ENCODE measurements around the gene PDP2. TPM values are rescaled to one million over a fixed set of nuclear protein-coding genes. Genes with fewer than 3 reads are reported as not detected.
"Not testable (repeated sequence)": the region's sequence is repeated elsewhere in the genome, so short reads cannot be mapped to it uniquely, and the experiment has no call there.

The PDP2 gene
- total and polyA plus RNA-seq, 12 donors: 1.2 to 5.7 (median 3.5) TPM

- H3K9me3 ChIP-seq: no peaks in the 10 kb centered on the region
- 3 to 4% methylated on average over 12 of the region's 12 CpGs for WGBS, 2 donors
- H3K4me3 ChIP-seq: peak overlapping the region; percentile 62 to 99 (median 86)
- no peak for DNase-seq
- H3K27ac ChIP-seq: peak overlapping the region; percentile 83 to 99 (median 95)
- no peaks in the 10 kb centered on the region for H3K27me3 ChIP-seq
- intact Hi-C loops (cut with DNase I): loop anchor here in 3 of 10 donors (5.0 kb wide), 1 partner anchor 36 kb away; no protein-coding TSS in a partner anchor
- H3K36me3 ChIP-seq: peaks cover 0 to 48% (median 0%) of the 10 kb centered on the region in 9 donors
- TF ChIP-seq, protein P1, sequence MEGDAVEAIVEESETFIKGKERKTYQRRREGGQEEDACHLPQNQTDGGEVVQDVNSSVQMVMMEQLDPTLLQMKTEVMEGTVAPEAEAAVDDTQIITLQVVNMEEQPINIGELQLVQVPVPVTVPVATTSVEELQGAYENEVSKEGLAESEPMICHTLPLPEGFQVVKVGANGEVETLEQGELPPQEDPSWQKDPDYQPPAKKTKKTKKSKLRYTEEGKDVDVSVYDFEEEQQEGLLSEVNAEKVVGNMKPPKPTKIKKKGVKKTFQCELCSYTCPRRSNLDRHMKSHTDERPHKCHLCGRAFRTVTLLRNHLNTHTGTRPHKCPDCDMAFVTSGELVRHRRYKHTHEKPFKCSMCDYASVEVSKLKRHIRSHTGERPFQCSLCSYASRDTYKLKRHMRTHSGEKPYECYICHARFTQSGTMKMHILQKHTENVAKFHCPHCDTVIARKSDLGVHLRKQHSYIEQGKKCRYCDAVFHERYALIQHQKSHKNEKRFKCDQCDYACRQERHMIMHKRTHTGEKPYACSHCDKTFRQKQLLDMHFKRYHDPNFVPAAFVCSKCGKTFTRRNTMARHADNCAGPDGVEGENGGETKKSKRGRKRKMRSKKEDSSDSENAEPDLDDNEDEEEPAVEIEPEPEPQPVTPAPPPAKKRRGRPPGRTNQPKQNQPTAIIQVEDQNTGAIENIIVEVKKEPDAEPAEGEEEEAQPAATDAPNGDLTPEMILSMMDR (IDR thresholded peaks at IDR 0.05): no peak
- H3K4me1 ChIP-seq: peaks cover 21 to 60% (median 42%) of the 10 kb centered on the region in 9 donors
- no peak for ATAC-seq
These were observed 53.4 kb downstream of the PDP2 start for GRCh38 chr16:66933776-66934137.

DNA sequence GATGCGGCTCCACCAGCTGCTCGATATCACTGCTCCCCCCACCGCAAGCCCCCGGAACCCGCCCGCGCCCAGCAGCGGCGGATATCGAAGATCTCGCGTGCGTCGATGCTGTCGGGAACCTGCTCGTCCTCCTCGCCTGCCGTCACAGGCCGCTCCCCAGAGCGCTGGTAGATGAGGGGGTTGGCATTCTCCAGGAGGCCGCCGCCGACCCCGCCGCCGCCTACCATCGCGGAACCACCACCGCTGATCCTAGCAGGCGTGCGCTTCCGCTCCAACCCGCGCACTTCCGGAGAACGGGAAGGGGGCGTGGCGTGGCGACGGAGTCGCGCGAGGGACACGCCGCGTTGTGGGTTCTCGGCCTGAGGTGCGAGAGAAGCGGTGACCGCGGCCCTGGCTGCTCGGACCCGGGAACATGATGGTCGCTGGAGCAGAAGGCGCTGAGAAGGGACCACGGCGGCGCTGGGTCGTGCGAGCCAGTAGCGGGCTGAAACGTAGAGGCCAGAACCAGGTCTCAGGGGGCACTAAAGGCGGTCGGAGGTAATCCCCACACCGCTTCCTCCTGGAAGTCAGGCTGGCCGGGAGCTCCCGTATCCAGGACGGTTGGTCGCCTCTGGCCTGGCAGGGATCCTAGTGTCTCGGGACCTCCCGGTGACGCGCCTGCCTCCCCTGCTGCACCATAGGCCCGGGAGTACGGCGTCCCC is 54.0 kb downstream of the PDP2 start, which contains the start of gene CIAO2B:
TSS of gene CIAO2B (minus strand) at position 265 of the 701 bp plus-strand sequence. CDS start at position 227, 38 bp downstream.
- intact Hi-C loops (cut with DNase I): loop anchor here in 3 of 10 donors (5.0 kb wide), 1 partner anchor 37 kb away; no protein-coding TSS in a partner anchor
- Histone ChIP-seq H3K4me1 (peaks cover 21 to 55% (median 42%) of the 10 kb centered on the region in 9 donors), H3K27ac (peak within 1 kb of the TSS; percentile 83 to 99 (median 95)), H3K9me3 (no peaks in the 10 kb centered on the region), H3K27me3 (no peaks in the 10 kb centered on the region), H3K4me3 (peak within 1 kb of the TSS; percentile 62 to 99 (median 86)), H3K36me3 (peaks cover 0 to 53% (median under 1%) of the 10 kb centered on the region in 9 donors)
- TF ChIP-seq, protein P1 (IDR thresholded peaks at IDR 0.05): no peak
- 0 to 1% methylated on average over 76 of the region's 76 CpGs for WGBS, 2 donors
- ATAC-seq (peak; percentile 81 to 94 (median 90)), DNase-seq (peak; percentile 90 to 92)

DNA sequence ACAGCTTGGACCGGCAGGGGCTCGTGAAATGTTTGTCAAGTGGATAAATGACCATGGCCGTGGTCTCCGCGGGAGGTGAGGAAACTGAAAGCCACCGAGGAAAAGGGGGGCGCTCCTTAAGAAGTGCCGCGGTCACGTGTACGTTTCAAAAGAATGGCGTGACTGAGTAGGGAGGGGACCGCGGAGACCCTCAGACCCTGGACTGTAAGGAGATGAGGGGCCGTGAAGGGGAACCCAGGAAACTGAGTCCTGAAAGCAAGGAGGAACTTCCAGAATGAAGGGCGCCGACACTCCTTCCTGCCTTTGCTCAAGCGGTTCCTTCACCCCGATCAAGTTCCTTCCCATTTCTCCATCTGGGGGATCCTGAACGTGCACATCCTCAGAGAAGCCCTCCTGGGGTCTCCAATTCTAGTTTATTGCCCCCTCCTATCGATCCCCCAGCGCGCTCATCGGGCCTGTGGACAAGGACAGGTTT is 54.6 kb downstream of the PDP2 start:
- Histone ChIP-seq H3K36me3 (peaks cover 0 to 56% (median 5%) of the 10 kb centered on the region in 9 donors), H3K4me1 (peaks cover 21 to 53% (median 42%) of the 10 kb centered on the region in 9 donors), H3K4me3 (peak overlapping the region; percentile 62 to 99 (median 86)), H3K27ac (peak overlapping the region; percentile 83 to 99 (median 95))
- 1 to 2% methylated on average over 17 to 19 of the region's 24 CpGs for WGBS, 2 donors
- ATAC-seq: peak in 3 of 8 donors; percentile 1 to 9 (median 8)
- not testable (repeated sequence) for H3K27me3 ChIP-seq, H3K9me3 ChIP-seq, DNase-seq
- intact Hi-C loops (cut with DNase I): loop anchor here in 3 of 10 donors (5.0 kb wide), 1 partner anchor 38 kb away; no protein-coding TSS in a partner anchor

- Histone ChIP-seq H3K4me3 (peak within 1 kb of the TSS; percentile 62 to 99 (median 86)), H3K36me3 (peaks cover 0 to 61% (median 11%) of the 10 kb centered on the region in 9 donors), H3K27me3 (no peaks in the 10 kb centered on the region), H3K27ac (peak within 1 kb of the TSS; percentile 83 to 99 (median 95)), H3K4me1 (peaks cover 21 to 51% (median 42%) of the 10 kb centered on the region in 9 donors), H3K9me3 (no peaks in the 10 kb centered on the region)
- TF ChIP-seq, protein P1 (IDR thresholded peaks at IDR 0.05): no peak
- DNase-seq: peak; percentile 49 to 58
- intact Hi-C loops (cut with DNase I): no loop called here
- WGBS, 2 donors: 18 to 25% methylated on average over 44 of the region's 44 CpGs
- ATAC-seq: peak; percentile 44 to 67 (median 64)
These were observed 55.1 kb downstream of the PDP2 start, which contains the start of gene CES2 for GRCh38 chr16:66935314-66936011. Gene CES2, plus strand, starts transcription at chr16:66935516. Its CDS starts 120 bp downstream, at chr16:66935636.

All from heart right ventricle (tissue), 16 donors.